ENCODE measurements around the gene NUP42.
A peak's percentile ranks its signal among the peaks of the same experiment; 100 is the strongest.

Gene NUP42, protein sequence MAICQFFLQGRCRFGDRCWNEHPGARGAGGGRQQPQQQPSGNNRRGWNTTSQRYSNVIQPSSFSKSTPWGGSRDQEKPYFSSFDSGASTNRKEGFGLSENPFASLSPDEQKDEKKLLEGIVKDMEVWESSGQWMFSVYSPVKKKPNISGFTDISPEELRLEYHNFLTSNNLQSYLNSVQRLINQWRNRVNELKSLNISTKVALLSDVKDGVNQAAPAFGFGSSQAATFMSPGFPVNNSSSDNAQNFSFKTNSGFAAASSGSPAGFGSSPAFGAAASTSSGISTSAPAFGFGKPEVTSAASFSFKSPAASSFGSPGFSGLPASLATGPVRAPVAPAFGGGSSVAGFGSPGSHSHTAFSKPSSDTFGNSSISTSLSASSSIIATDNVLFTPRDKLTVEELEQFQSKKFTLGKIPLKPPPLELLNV

DNA sequence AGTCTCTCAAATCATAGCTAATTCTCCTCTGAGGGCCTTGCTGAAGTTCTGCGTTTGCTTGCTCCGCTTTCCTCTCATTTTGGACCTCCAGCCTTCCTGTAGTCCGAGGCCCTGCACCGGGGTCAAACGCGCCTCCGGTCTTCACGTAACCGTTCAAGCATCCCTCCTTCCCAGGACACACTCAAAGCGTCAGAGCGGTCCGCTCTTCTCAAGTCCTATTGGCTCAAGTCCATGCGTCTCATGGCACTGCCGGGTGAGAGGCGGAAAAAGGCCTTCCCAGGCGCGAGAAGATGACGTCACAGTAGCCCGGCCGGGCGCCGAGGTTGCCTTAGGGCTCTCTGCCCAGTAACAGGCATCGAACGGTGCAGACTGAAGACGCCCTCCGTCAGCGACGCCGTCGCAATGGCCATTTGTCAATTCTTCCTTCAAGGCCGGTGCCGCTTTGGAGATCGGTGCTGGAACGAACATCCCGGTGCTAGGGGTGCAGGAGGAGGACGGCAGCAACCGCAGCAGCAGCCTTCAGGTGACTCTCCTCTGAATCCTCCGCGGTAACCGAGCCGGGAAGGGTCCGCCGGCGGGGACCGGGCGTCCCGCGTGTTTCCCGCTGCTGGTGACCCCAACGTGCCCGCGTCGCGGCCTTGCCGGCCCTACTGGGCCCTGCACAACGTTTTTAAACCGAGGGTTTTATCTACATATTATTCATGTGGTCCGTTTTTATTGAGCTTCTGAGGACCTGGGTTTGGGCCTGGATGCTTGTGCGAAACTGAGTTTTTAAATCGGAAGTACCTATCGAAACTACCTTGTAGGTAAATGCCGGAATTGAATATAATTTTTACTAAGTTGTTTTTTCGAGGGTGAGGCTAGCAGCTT lies at the start of gene NUP42:
Gene NUP42 (plus strand): TSS at position 365 of the 870 bp plus-strand sequence. CDS start 38 bp downstream, at position 403.
- intact Hi-C loops (cut with micrococcal nuclease): loop anchor here (1.0 to 10.0 kb wide), 7 partner anchors 65 to 415 kb away; partner anchors contain the start of genes CCDC126, GPNMB, HYCC1 and IGF2BP3
- peak within 1 kb of the TSS; percentile 80 for H3K4me3 Mint-ChIP-seq
- peaks cover 21% of the 10 kb centered on the region for H3K4me1 Mint-ChIP-seq (ENCODE audit: low read depth)
- H3K27ac Mint-ChIP-seq: peak within 1 kb of the TSS; percentile 91
- peaks cover 11% of the 10 kb centered on the region for H3K36me3 Mint-ChIP-seq (ENCODE audit: low read depth)
- peaks cover 7% of the 10 kb centered on the region for H3K27me3 Mint-ChIP-seq
- no peaks in the 10 kb centered on the region for H3K9me3 Mint-ChIP-seq

DNA sequence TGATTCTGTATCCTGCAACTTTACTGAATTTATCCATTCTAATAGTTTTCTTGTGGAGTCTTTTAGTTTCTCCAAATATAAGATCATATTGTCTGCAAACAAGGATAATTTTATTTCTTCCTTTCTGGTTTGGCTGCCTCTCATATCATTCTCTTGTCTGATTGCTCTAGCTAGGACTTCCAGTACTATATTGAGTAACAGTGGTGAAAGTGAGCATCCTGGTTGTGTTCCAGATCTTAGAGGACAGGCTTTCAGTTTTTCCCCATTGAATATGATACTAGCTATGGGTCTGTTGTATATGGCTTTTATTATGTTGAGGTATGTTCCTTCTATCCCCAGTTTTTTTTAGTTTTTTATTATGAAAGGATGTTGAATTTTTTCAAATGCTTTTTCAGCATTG lies 48.1 kb upstream of the NUP42 start:
- Mint-ChIP-seq H3K27me3 (no peaks in the 10 kb centered on the region), H3K9me3 (no peaks in the 10 kb centered on the region), H3K36me3 (ENCODE audit: low read depth) (peaks cover 8% of the 10 kb centered on the region), H3K4me1 (ENCODE audit: low read depth) (no peaks in the 10 kb centered on the region), H3K4me3 (no peak overlapping the region), H3K27ac (no peak overlapping the region)
- intact Hi-C loops (cut with micrococcal nuclease): no loop called here

DNA sequence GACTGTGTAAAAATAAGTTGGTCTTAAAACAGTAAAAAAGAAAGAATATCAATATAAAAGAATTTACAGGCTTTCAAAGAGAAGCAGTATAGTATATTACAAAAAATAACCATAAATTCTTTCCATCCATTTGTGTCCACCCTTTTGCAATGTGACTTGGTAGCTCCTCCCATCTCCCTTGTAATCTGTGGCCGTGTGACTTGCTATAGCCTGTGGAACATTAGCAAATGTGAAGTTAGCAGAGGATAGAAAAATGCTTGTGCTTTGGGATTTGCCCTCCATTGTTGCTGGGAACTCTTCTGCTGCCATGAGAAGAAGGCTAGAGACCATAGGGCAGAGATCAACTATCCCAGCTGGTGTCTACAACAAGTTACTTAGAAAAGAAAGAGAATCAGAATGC lies 46.1 kb upstream of the NUP42 start:
- Mint-ChIP-seq H3K9me3 (no peaks in the 10 kb centered on the region), H3K36me3 (ENCODE audit: low read depth) (peaks cover 3% of the 10 kb centered on the region), H3K27ac (no peak overlapping the region), H3K27me3 (no peaks in the 10 kb centered on the region), H3K4me1 (ENCODE audit: low read depth) (no peaks in the 10 kb centered on the region), H3K4me3 (no peak overlapping the region)
- intact Hi-C loops (cut with micrococcal nuclease): no loop called here

DNA sequence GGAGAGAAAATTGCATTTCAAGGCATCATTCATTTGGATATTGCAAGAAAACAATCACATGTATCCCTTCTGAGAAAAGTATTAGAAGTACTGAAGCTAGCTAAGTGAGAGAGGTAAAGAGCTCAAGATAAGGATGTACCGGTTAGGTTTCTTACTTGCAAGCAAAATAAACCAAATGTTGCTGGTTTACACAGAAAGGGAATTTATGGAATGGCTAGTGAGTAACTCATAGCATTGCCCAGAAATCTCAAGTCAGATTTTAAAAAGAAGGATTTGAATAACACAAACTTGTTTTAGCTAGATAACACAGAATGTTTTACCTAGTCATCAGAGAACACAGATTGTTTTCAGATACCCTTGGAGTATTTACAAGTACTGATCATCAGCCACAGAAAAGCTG lies 45.6 kb upstream of the NUP42 start:
- no peaks in the 10 kb centered on the region for H3K27me3 Mint-ChIP-seq
- intact Hi-C loops (cut with micrococcal nuclease): no loop called here
- H3K36me3 Mint-ChIP-seq (ENCODE audit: low read depth): peaks cover 7% of the 10 kb centered on the region
- H3K9me3 Mint-ChIP-seq: no peaks in the 10 kb centered on the region
- H3K4me1 Mint-ChIP-seq (ENCODE audit: low read depth): no peaks in the 10 kb centered on the region
- H3K27ac Mint-ChIP-seq: no peak overlapping the region
- no peak overlapping the region for H3K4me3 Mint-ChIP-seq

DNA sequence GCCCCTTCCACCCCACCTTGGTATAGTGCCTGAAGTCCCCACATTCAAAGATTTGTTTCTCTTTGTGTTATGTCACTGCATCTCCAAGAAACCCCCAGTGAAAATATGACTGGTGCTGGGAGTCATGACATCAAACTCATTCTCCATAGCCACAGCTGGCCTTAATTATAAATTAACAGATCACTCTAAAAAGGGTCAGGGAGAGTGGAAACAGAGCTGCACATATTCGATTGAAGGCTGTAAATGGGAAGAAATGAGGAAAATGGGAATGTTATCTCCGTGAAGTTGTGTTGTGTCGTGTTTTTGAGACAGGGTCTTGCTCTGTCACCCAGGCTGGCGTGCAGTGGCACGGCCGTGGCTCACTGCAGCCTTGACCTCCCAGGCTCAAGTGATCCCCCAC lies 24.2 kb upstream of the NUP42 start:
- Mint-ChIP-seq H3K27me3 (no peaks in the 10 kb centered on the region), H3K4me3 (no peak overlapping the region), H3K27ac (no peak overlapping the region), H3K9me3 (no peaks in the 10 kb centered on the region), H3K4me1 (ENCODE audit: low read depth) (no peaks in the 10 kb centered on the region), H3K36me3 (ENCODE audit: low read depth) (peaks cover 42% of the 10 kb centered on the region)
- intact Hi-C loops (cut with micrococcal nuclease): no loop called here

DNA sequence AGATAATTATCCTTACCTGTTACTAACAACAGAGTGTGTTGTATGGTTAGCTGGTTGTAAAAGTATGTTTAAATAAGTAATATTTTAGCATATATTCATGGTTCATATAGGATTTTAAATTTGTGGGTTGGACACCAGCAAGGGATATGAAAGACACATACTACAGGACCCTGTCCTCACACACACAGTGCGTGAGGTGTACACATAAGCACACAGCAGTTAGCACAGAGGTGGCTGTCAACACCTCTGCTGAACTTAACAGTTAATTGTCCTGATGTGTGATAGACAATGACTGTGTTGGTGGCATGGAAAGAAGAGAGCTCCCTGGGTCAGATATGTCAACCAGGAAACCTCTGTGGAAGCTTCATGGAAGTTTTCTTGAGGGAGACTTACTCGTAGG lies 23.3 kb upstream of the NUP42 start:
- Mint-ChIP-seq H3K4me1 (ENCODE audit: low read depth) (no peaks in the 10 kb centered on the region), H3K27me3 (no peaks in the 10 kb centered on the region), H3K36me3 (ENCODE audit: low read depth) (peaks cover 34% of the 10 kb centered on the region), H3K4me3 (no peak overlapping the region), H3K27ac (no peak overlapping the region), H3K9me3 (no peaks in the 10 kb centered on the region)
- intact Hi-C loops (cut with micrococcal nuclease): no loop called here

DNA sequence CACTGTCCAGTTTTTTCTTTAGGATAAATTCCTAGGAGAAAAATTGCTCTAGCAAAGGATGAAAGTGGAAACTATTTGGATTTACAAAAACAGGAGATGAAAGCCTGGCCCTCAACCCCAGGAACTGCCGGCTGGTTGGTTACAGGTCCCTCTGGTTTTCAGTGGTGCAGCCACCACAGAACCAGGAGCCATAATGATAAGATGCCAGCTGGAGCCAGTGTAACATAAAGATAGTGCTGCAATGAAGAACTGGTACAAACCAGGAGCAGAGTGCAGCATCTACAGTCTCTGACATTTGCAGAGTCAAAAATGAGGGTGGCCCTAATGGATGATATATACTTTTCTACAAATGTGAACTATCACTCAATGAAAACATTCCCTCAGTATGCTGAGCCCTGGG lies 20.4 kb upstream of the NUP42 start:
- H3K27ac Mint-ChIP-seq: no peak overlapping the region
- no peaks in the 10 kb centered on the region for H3K27me3 Mint-ChIP-seq
- no peak overlapping the region for H3K4me3 Mint-ChIP-seq
- peaks cover 19% of the 10 kb centered on the region for H3K36me3 Mint-ChIP-seq (ENCODE audit: low read depth)
- intact Hi-C loops (cut with micrococcal nuclease): no loop called here
- no peaks in the 10 kb centered on the region for H3K4me1 Mint-ChIP-seq (ENCODE audit: low read depth)
- H3K9me3 Mint-ChIP-seq: no peaks in the 10 kb centered on the region

DNA sequence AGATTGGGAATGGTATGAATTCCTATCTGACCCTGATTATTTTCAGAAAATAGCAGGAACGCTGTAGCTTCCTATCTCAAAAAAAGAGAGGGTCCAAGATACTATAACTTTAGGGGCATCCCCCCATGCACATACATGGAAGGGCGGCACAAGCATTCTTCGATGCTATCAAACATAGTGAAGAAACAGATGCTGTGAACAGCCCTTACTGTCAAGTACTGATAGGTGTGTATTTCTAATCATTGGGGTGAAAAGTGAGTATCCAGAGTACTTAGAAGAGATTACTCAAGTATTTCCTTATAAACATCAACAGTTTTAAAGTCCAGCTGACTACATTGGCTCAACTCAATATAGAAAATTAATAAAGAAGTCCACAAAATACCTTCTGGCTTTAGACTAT lies 17.0 kb upstream of the NUP42 start:
- no peaks in the 10 kb centered on the region for H3K36me3 Mint-ChIP-seq (ENCODE audit: low read depth)
- no peaks in the 10 kb centered on the region for H3K9me3 Mint-ChIP-seq
- intact Hi-C loops (cut with micrococcal nuclease): no loop called here
- H3K27me3 Mint-ChIP-seq: no peaks in the 10 kb centered on the region
- no peaks in the 10 kb centered on the region for H3K4me1 Mint-ChIP-seq (ENCODE audit: low read depth)
- H3K4me3 Mint-ChIP-seq: no peak overlapping the region
- H3K27ac Mint-ChIP-seq: no peak overlapping the region

DNA sequence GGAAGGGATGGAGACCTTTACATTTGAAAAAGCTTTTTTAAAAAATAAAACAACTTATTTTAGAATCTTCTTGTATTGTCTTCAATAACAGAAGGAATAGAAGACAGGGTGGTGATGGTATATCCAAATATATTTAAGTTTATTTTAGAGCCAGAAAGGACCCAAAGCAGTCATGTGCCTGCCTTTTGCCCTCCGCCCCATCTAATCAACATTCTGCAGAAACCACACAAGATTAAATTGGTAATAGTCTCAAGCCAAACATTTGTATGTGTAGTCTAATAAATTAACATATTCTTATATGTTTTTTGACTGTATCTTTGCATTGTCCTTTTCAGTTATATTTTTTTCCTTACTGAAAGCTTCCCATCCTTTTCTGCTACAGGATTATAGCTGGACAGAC lies 16.5 kb upstream of the NUP42 start:
- no peak overlapping the region for H3K4me3 Mint-ChIP-seq
- no peaks in the 10 kb centered on the region for H3K4me1 Mint-ChIP-seq (ENCODE audit: low read depth)
- no peaks in the 10 kb centered on the region for H3K27me3 Mint-ChIP-seq
- no peaks in the 10 kb centered on the region for H3K36me3 Mint-ChIP-seq (ENCODE audit: low read depth)
- no peak overlapping the region for H3K27ac Mint-ChIP-seq
- intact Hi-C loops (cut with micrococcal nuclease): no loop called here
- no peaks in the 10 kb centered on the region for H3K9me3 Mint-ChIP-seq

DNA sequence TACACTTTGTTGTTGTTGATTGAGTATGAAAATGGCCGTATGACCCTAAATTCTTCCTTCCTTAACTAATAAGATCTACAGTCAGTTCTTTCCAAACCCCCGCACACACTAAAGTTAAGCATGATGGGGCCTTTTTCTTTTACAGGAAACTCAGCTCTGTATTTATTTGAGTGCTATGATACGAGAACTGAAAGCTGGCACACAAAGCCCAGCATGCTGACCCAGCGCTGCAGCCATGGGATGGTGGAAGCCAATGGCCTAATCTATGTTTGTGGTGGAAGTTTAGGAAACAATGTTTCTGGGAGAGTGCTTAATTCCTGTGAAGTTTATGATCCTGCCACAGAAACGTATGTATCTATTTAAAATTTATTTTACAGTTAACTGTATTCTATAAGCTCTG lies 14.2 kb upstream of the NUP42 start:
- Mint-ChIP-seq H3K27me3 (no peaks in the 10 kb centered on the region), H3K36me3 (ENCODE audit: low read depth) (peaks cover 12% of the 10 kb centered on the region), H3K9me3 (no peaks in the 10 kb centered on the region), H3K4me3 (no peak overlapping the region), H3K27ac (no peak overlapping the region), H3K4me1 (ENCODE audit: low read depth) (no peaks in the 10 kb centered on the region)
- intact Hi-C loops (cut with micrococcal nuclease): no loop called here

DNA sequence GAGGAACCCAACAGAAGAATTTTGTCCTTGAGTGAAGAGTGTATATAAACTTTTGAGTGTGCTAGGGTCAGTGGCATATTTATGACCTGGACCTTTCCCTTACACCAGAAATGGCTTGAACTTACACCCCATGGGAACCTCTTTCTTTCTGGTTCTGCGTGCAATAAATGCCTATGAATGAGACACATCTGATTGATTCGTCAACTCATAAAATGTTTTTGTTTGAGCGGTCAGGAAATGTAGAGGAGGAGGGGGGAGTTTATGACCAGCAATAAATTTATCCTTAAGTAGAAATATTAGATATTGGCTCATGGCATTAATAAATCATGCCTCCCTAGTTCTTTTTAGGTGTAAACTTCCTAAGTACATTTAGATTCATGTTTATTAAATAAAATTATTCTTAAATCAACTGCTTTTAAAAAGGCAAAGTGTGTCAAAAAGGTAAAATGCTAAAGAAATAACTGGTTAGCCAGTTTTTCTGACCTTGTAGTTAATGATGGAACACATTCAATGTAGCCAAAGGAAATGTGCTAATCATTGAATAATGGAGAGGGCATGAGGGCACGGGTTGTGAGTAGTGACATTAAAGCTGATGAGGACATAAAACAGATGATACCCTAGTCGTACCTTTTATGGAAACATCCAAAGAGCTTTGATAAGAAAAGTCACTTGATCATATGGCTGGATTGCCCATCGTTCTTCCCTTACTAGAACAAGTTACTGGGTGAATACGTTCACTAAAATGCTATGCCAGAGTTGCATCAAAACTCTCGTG lies 13.6 kb upstream of the NUP42 start:
- Mint-ChIP-seq H3K4me1 (ENCODE audit: low read depth) (no peaks in the 10 kb centered on the region), H3K9me3 (no peaks in the 10 kb centered on the region), H3K36me3 (ENCODE audit: low read depth) (peaks cover 12% of the 10 kb centered on the region), H3K27ac (no peak overlapping the region), H3K27me3 (no peaks in the 10 kb centered on the region), H3K4me3 (no peak overlapping the region)
- intact Hi-C loops (cut with micrococcal nuclease): no loop called here

DNA sequence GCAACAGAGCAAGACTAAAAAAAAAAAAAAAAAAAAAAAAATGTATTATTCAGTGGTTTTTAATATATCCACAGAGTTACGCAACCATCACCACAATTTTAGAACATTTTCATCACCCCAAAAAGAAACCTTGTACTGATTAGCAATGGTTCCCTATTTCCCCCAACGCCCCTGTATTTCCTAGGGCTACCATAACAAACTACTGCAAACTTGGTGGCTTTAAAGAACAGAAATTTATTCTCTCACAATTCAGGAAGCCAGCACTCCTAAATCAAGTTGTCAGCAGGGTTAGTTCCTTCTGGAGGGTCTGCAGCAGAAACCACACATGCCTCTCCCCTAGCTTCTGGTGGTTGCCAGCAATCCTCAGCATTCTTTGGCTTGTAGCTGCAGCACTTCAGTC lies 5.9 kb upstream of the NUP42 start:
- intact Hi-C loops (cut with micrococcal nuclease): no loop called here
- Mint-ChIP-seq H3K27ac (peak overlapping the region; percentile 45), H3K4me3 (no peak overlapping the region), H3K9me3 (no peaks in the 10 kb centered on the region), H3K27me3 (peaks cover 7% of the 10 kb centered on the region), H3K4me1 (ENCODE audit: low read depth) (peaks cover 9% of the 10 kb centered on the region), H3K36me3 (ENCODE audit: low read depth) (peaks cover 15% of the 10 kb centered on the region)

DNA sequence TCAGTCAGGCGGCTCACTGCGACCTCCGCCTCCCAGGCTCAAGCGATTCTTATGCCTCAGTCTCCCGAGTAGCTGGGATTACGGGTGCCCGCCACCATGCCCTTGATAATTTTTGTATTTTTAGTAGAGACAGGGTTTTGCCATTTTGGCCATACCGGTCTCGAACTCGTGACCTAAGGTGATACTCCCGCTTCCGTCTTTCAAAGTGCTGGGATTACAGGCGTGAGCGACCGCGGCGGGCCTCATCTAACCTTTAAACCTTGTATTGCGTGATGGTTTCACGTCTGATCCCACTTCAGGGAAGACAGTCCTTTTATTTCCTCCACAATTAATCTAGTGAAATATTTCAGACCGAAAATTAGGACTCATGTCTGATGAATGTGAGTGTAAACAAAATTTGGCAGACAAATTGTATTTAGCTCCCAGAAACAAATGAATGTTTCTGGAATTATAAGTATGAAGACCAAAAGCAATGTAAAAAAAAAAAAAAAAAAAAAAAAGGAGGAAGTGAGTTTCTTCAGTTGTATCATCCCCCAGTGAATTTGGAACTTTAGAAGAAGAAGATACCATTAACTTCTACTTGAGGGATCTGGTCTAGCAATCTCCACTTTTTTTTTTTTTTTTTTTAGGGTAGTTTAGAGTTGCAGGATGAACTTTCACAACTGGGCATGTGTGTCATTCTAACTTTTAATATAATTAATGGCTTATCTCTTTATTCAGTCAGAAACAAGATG lies 1.6 kb downstream of the NUP42 start:
- peak overlapping the region; percentile 91 for H3K27ac Mint-ChIP-seq
- H3K36me3 Mint-ChIP-seq (ENCODE audit: low read depth): peaks cover 23% of the 10 kb centered on the region
- H3K9me3 Mint-ChIP-seq: no peaks in the 10 kb centered on the region
- intact Hi-C loops (cut with micrococcal nuclease): loop anchor here (5.0 to 10.0 kb wide), 5 partner anchors 64 to 414 kb away; partner anchors contain the start of genes CCDC126, GPNMB, HYCC1 and IGF2BP3
- H3K4me3 Mint-ChIP-seq: peak overlapping the region; percentile 80
- H3K27me3 Mint-ChIP-seq: peaks cover 7% of the 10 kb centered on the region
- peaks cover 21% of the 10 kb centered on the region for H3K4me1 Mint-ChIP-seq (ENCODE audit: low read depth)

Measured in dendritic cell treated with granulocyte-macrophage colony-stimulating factor and Interleukin-4, amounts not matched to agents 40 ng/mL and 50 ng/mL, for 4 days (primary cell).